Measurements from ENCODE around the gene GNAT1. TPM values are rescaled to one million over a fixed set of nuclear protein-coding genes. Genes with fewer than 3 reads are reported as not detected.

The GNAT1 gene
- total RNA-seq, 1 experiment from 2014 or later, result 0.13 TPM

DNA sequence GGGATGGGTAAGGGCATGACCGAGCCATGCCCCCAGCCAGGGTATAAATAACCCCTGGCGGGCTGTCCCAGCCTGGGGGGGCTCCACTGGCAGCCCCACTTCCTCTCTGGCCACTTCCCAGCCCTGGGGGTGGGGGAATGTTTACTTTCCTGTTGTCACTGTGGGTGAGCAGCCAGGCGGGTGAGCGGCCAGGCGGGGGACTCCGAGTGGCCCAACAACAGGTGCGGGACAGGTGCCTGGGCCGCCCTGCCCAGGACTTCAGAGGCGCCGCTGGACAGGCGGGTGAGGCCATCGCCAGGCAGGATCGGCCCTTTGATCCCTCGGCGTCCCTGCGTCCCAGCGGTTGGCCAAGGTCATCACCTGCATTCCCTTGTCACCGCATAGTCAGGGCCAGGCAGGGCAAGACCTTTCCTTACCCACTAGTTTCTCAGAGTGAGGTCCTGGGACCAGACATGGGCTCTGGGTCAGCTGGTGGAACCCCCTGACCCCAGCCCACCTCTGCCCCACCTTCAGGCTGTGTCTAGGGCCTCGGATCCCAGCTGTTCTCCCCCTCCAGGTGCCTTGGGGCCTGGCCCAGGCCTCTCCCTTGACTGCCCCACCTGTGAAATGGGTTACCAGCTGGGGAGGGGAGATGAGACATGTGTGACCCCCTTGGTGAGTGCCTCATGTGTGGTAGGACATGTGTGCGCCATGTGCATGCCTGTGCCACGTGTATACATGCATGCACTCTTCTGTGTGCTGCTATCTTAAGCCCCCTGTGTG, 19.7 kb upstream of the GNAT1 start:
- no peak overlapping the region for H3K4me3 Mint-ChIP-seq
- no peaks in the 10 kb centered on the region for H3K9me3 Mint-ChIP-seq
- peaks cover 24% of the 10 kb centered on the region for H3K4me1 Mint-ChIP-seq
- TF ChIP-seq SMAD3 (CRISPR knock-in tag; IDR thresholded peaks at IDR 0.05; ENCODE audit: borderline replicate concordance) (no peak), NFATC4 (CRISPR knock-in tag; IDR thresholded peaks at IDR 0.05) (no peak), GABPB1 (CRISPR knock-in tag; IDR thresholded peaks at IDR 0.05) (peak; percentile 87)
- CTCF ChIA-PET, result interaction anchor here (0.5 to 1.9 kb wide), 5 partner anchors 18 to 75 kb away, joined by 3 to 6 read pairs (median 3); no protein-coding TSS in a partner anchor
- no peaks in the 10 kb centered on the region for H3K27me3 Mint-ChIP-seq (ENCODE audit: low read depth)
- no peak overlapping the region for H3K27ac Mint-ChIP-seq
- peaks cover 19% of the 10 kb centered on the region for H3K36me3 Mint-ChIP-seq
- ATAC-seq (no peak), DNase-seq (ENCODE audit: low spot score) (no peak)
- POLR2A ChIA-PET, result no interaction called here

GRCh38 chr3:50172626-50173220, 18.7 kb upstream of the GNAT1 start:
- no peaks in the 10 kb centered on the region for H3K27me3 Mint-ChIP-seq (ENCODE audit: low read depth)
- H3K4me1 Mint-ChIP-seq, result peaks cover 17% of the 10 kb centered on the region
- H3K36me3 Mint-ChIP-seq, result peaks cover 26% of the 10 kb centered on the region
- no peaks in the 10 kb centered on the region for H3K9me3 Mint-ChIP-seq
- H3K27ac Mint-ChIP-seq, result no peak overlapping the region
- ChIA-PET CTCF (interaction anchor here (0.5 to 1.9 kb wide), 7 partner anchors 16 to 114 kb away, joined by 3 to 6 read pairs (median 3); no protein-coding TSS in a partner anchor), POLR2A (interaction anchor here (1.0 to 1.3 kb wide), 2 partner anchors 10 to 16 kb away, joined by 3 to 6 read pairs; no protein-coding TSS in a partner anchor)
- ATAC-seq, result no peak
- TF ChIP-seq, protein P1, sequence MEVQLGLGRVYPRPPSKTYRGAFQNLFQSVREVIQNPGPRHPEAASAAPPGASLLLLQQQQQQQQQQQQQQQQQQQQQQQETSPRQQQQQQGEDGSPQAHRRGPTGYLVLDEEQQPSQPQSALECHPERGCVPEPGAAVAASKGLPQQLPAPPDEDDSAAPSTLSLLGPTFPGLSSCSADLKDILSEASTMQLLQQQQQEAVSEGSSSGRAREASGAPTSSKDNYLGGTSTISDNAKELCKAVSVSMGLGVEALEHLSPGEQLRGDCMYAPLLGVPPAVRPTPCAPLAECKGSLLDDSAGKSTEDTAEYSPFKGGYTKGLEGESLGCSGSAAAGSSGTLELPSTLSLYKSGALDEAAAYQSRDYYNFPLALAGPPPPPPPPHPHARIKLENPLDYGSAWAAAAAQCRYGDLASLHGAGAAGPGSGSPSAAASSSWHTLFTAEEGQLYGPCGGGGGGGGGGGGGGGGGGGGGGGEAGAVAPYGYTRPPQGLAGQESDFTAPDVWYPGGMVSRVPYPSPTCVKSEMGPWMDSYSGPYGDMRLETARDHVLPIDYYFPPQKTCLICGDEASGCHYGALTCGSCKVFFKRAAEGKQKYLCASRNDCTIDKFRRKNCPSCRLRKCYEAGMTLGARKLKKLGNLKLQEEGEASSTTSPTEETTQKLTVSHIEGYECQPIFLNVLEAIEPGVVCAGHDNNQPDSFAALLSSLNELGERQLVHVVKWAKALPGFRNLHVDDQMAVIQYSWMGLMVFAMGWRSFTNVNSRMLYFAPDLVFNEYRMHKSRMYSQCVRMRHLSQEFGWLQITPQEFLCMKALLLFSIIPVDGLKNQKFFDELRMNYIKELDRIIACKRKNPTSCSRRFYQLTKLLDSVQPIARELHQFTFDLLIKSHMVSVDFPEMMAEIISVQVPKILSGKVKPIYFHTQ (CRISPR knock-in tag; IDR thresholded peaks at IDR 0.05), result no peak
- TF ChIP-seq GABPB1 (CRISPR knock-in tag; IDR thresholded peaks at IDR 0.05) (no peak), ZNF219 (CRISPR knock-in tag; IDR thresholded peaks at IDR 0.05; ENCODE audit: borderline replicate concordance) (no peak), CBFB (CRISPR knock-in tag; IDR thresholded peaks at IDR 0.05; ENCODE audit: low read depth) (no peak), ZNF263 (CRISPR knock-in tag; IDR thresholded peaks at IDR 0.05; ENCODE audit: low read depth) (no peak), AFF4 (CRISPR knock-in tag; IDR thresholded peaks at IDR 0.05; ENCODE audit: borderline replicate concordance) (no peak), E2F4 (CRISPR knock-in tag; IDR thresholded peaks at IDR 0.05; ENCODE audit: borderline replicate concordance, low read depth) (no peak)
- TF ChIP-seq, protein P2, sequence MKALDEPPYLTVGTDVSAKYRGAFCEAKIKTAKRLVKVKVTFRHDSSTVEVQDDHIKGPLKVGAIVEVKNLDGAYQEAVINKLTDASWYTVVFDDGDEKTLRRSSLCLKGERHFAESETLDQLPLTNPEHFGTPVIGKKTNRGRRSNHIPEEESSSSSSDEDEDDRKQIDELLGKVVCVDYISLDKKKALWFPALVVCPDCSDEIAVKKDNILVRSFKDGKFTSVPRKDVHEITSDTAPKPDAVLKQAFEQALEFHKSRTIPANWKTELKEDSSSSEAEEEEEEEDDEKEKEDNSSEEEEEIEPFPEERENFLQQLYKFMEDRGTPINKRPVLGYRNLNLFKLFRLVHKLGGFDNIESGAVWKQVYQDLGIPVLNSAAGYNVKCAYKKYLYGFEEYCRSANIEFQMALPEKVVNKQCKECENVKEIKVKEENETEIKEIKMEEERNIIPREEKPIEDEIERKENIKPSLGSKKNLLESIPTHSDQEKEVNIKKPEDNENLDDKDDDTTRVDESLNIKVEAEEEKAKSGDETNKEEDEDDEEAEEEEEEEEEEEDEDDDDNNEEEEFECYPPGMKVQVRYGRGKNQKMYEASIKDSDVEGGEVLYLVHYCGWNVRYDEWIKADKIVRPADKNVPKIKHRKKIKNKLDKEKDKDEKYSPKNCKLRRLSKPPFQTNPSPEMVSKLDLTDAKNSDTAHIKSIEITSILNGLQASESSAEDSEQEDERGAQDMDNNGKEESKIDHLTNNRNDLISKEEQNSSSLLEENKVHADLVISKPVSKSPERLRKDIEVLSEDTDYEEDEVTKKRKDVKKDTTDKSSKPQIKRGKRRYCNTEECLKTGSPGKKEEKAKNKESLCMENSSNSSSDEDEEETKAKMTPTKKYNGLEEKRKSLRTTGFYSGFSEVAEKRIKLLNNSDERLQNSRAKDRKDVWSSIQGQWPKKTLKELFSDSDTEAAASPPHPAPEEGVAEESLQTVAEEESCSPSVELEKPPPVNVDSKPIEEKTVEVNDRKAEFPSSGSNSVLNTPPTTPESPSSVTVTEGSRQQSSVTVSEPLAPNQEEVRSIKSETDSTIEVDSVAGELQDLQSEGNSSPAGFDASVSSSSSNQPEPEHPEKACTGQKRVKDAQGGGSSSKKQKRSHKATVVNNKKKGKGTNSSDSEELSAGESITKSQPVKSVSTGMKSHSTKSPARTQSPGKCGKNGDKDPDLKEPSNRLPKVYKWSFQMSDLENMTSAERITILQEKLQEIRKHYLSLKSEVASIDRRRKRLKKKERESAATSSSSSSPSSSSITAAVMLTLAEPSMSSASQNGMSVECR (CRISPR knock-in tag; IDR thresholded peaks at IDR 0.05; ENCODE audit: borderline replicate concordance), result no peak
- TF ChIP-seq, protein P3, sequence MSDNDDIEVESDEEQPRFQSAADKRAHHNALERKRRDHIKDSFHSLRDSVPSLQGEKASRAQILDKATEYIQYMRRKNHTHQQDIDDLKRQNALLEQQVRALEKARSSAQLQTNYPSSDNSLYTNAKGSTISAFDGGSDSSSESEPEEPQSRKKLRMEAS (CRISPR knock-in tag; IDR thresholded peaks at IDR 0.05), result no peak
- TF ChIP-seq, protein P4, sequence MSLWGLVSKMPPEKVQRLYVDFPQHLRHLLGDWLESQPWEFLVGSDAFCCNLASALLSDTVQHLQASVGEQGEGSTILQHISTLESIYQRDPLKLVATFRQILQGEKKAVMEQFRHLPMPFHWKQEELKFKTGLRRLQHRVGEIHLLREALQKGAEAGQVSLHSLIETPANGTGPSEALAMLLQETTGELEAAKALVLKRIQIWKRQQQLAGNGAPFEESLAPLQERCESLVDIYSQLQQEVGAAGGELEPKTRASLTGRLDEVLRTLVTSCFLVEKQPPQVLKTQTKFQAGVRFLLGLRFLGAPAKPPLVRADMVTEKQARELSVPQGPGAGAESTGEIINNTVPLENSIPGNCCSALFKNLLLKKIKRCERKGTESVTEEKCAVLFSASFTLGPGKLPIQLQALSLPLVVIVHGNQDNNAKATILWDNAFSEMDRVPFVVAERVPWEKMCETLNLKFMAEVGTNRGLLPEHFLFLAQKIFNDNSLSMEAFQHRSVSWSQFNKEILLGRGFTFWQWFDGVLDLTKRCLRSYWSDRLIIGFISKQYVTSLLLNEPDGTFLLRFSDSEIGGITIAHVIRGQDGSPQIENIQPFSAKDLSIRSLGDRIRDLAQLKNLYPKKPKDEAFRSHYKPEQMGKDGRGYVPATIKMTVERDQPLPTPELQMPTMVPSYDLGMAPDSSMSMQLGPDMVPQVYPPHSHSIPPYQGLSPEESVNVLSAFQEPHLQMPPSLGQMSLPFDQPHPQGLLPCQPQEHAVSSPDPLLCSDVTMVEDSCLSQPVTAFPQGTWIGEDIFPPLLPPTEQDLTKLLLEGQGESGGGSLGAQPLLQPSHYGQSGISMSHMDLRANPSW (CRISPR knock-in tag; conservative IDR thresholded peaks at IDR 0.05; ENCODE audit: low read depth), result no peak
- TF ChIP-seq, protein P5, sequence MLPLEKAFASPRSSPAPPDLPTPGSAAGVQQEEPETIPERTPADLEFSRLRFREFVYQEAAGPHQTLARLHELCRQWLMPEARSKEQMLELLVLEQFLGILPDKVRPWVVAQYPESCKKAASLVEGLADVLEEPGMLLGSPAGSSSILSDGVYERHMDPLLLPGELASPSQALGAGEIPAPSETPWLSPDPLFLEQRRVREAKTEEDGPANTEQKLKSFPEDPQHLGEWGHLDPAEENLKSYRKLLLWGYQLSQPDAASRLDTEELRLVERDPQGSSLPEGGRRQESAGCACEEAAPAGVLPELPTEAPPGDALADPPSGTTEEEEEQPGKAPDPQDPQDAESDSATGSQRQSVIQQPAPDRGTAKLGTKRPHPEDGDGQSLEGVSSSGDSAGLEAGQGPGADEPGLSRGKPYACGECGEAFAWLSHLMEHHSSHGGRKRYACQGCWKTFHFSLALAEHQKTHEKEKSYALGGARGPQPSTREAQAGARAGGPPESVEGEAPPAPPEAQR (CRISPR knock-in tag; IDR thresholded peaks at IDR 0.05), result no peak
- no peak for DNase-seq (ENCODE audit: low spot score)
- no peak overlapping the region for H3K4me3 Mint-ChIP-seq
